DOHH2 (cell line): Measurements from ENCODE around the gene SLFN13.

Experiments
- CTCF ChIP-seq: fragments of 200-600 bp; sonication (generic); IDR thresholded peaks from one replicate; pipeline ENCODE4 v1.5.1; 2014; ENCODE audit warnings: antibody characterized with exemption, mild to moderate bottlenecking, low read depth, low read length; ENCODE audit not compliant: poor library complexity, severe bottlenecking
- EZH2phosphoT487 ChIP-seq: fragments of 200-600 bp; sonication (generic); IDR thresholded peaks from 2 replicates; pipeline ENCODE4 v1.6.1; 2017; ENCODE audit warnings: borderline replicate concordance, mild to moderate bottlenecking, antibody characterized with exemption, low read length, moderate library complexity, mixed read lengths

GRCh38 chr17:35468475-35468874, 19.9 kb upstream of the SLFN13 start:
- TF ChIP-seq CTCF (no peak), EZH2phosphoT487 (no peak)
